Fibroblast of the conjunctiva (primary cell): Measurements from ENCODE around the gene RPE.

ENCODE experiments used
- DNase-seq: peaks from one replicate; pipeline ENCODE4 v3.0.0-alpha.2; 2010; ENCODE audit warnings: low read depth

The RPE gene

DNA sequence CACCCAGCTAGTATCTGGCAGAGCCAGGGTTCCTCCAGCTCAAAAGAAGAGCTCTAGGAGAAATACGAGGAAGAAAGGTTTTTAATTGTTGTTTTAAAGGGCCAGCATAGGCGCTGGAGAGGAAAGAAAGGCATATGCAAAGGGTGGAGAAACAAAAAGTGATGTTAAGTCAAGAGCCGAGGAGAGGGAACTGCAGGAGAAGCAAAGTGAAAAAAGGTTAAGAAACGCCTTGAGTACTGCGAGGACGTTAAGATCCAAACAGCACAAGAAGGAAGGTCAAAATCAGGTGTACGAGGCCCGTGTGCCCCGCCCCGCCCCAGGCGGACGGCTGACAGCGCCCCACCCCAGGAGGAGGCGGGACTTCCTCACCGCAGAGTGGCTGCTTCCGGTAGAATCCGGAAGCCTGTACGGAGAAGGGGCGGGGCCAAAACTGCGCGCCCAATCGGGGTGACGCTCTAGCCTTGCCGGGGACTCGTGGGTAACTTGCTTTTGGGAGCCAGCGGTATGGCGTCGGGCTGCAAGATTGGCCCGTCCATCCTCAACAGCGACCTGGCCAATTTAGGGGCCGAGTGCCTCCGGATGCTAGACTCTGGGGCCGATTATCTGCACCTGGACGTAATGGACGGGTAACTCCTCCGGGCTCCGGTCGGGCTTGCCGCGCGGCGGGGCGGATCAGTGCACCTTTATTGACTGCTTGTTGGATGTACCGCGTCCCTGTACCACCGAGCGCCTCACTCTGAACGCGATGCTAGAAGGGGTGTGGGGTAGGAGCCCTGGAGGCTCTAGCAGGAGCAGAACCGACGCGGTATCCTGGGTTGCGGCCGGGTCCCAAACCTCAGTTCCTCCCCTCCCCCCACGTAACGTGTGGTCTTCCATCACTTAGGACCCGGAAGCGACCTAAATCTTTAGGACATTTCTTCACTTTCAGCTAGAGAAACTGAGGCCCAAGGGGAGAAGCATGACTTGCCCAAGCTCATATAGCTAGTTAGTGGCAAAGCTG lies at the start of gene RPE:
Gene RPE (plus strand): TSS at position 481 of the 1,000 bp plus-strand sequence. CDS start 24 bp downstream, at position 505.
- peak; percentile 87 for DNase-seq

GRCh38 chr2:209956271-209956670 lies 46.2 kb upstream of the RPE start:
- no peak for DNase-seq

GRCh38 chr2:209958016-209958415 lies 44.4 kb upstream of the RPE start:
- no peak for DNase-seq

DNA sequence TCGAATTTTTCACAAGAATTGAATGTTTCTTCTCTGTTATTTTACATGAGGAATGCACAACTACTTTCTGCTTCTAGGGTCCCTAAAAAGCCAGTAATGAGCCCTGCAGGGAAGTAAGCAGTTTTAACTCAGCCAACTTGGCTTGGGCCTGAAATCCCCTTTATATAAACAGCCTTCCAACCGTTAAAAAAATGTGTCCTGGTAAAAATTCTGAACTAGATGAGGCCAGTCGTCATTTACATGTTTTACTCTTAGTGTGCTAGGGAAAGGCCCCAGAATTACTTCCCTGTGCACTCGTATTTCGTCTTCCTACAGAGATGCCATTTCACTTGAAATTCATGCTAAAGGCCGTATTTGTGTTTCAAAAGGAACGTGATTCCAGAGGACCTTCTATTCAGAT lies 42.4 kb upstream of the RPE start:
- DNase-seq = no peak

DNA sequence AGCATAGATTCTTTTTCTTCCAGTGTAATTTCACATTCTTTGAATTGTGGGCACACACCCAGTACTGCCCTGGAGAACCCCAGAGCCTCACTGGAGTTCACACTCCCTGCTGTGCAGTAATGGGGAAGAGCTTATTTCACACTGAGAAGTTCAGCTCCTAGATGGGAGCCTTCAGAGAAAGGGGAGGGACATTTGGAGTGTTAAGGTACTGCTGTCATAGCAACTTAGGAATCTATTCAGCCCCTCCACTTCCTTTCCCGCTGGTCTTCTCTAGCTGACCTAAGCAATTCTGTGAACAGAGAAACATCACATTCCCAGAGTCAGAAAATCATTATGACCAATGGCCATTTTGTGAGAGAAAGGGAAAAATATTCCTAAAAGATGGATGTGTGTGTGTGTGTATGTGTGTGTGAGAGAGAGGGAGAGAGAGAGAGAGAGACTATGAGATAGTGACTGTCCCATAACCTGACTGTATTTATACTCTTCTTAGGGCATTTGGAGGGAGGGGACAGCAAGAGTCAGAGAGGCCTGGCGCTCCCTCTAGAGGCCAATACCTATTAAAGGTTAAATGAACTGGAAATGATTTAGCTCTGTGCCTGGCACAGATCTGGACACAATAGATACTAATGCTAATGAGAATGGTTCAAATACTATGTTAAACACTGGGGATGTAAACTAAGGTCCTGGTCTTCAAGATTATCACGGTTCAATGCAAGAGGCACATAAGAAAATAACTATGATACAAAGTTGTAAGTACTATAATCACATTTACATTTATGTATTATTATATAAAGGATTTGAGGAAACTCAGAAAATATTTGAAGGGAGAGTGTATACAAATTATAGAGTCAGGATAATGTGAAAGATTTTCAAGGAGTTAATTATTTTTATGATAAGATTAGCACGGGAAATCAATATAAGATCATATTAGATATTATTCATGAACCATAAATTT lies 41.5 kb upstream of the RPE start:
- DNase-seq = peak; percentile 28

DNA sequence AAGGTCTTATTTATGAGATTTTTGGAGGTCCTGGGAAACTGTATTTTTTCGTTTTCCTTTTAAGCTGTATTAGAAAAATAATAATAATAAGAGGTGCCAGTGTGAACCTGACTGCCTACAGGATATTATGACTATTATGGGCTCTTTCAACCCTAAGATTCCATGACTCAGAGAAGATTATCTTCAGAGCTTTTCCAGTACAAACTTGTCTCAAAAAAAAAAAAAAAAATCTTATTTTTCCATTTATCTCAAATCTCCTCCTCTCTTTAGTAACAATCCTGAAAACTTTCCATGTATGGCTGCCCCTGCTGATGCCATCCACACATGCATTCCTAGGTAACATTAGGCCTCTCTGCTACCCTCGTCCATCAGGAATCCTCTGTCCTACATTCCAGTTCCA lies 36.7 kb upstream of the RPE start:
- no peak for DNase-seq

GRCh38 chr2:209969692-209970091 lies 32.7 kb upstream of the RPE start:
- no peak for DNase-seq

DNA sequence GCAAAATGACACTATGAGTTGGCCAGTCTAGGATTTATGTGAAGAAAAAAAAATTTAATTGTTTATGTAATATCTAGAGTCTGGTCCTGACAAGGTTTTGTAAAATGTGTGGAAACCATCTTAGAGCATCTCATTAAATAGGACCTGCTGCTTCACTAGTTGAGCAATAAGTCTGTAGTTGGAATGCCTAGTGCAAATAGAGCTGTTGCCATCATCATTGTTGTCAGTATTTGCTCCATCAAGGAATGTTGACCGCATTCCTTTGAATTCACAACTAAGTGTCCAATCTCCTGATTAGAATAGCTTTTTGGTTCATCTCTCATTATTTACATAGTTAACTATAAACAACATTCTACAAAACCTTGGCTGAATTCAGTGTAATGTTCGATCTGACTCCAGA lies 32.2 kb upstream of the RPE start:
- no peak for DNase-seq

DNA sequence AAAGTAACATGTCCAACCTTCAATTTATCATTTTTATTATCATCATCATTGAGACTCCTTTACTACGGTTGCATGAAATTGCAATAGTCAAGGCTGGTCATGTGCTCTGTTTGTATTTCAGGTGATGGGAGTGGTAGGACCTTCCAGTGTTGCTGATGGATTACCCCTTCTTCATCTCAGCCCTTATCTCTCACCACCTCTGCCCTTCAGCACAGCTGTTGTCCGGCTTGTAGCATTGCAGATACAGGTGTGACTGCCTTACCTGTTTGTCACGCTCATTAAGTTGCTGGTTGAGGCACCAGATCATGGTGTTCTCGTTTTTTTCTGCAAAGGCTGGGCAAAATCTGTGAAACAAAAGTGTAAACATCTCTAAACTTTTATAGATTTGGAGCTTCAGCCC lies 31.7 kb upstream of the RPE start:
- no peak for DNase-seq

- no peak for DNase-seq
These were observed 29.1 kb upstream of the RPE start for GRCh38 chr2:209973328-209973727.

GRCh38 chr2:209974576-209974975 lies 27.9 kb upstream of the RPE start:
- no peak for DNase-seq

DNA sequence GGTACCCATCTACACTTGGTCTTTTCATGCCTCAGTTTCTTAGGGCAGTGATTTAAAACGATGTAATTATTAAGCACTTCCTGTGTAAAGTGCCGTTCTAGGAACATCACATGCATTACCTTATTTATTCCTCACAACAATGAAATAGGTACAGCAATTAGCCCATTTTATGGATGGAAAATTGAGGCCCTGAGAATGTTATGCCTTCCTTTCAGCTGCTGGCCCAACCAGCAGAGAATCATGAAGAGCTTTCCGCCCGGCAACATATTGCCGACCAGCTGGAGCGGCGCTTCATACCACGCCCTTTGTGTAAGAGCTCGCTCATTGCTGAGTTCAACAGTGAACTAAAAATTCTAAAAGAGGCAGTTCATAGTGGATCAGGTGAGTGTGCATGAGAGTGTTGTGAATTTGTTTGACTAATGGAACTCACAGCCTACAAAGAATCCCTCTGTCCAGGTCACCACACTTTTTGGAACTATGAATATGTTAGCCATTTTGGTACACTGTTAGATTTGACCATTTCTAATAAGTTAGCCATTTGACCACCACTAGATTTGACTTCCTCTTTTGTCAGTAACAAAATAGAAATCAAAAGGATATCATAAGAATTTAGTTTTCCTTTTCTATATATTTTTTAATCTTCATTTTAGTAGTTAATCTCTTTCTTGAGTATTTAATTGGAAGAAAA lies 25.6 kb upstream of the RPE start:
- DNase-seq = no peak

- peak; percentile 20 for DNase-seq
These were observed 24.8 kb upstream of the RPE start for GRCh38 chr2:209977386-209978239.

DNA sequence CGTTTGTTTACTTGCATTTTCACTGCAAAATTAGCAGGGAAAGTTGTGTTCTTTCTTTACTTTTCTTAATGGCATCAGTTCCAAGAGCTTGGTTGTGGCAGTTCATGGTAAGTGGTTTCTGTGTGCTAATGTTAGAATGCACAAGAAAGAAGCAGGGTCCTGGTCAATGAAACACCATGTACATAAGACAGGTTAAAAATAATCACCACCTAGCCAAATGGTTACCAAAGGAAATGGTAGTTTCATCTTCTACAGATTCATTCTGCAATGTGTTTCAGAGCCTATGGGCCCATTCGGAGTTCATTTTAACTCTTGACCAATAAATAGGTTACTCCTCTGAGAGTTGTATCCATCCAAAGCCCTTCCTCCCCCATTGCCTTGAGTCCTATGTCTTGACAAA lies 18.1 kb upstream of the RPE start:
- no peak for DNase-seq

GRCh38 chr2:209985874-209986273 lies 16.6 kb upstream of the RPE start:
- no peak for DNase-seq

DNA sequence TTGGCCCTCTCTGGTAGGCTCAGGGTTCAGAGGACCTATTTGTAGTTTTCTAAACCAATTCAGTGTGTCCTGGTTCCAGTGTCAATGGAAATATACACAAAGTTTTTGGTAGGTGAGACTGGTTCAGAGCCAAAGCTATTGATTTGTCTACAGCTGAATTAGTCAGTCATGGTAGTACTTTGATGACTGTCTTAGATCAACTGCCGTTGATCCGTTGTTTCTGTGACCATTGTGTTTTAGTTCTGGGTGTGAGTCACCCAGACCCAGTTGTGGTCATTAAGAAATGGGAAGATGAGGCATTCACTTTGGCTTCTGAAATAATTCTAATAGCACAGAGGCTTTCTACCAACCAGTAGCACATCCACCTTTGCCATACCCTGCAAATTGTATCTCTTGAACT lies 16.0 kb upstream of the RPE start:
- no peak for DNase-seq

DNA sequence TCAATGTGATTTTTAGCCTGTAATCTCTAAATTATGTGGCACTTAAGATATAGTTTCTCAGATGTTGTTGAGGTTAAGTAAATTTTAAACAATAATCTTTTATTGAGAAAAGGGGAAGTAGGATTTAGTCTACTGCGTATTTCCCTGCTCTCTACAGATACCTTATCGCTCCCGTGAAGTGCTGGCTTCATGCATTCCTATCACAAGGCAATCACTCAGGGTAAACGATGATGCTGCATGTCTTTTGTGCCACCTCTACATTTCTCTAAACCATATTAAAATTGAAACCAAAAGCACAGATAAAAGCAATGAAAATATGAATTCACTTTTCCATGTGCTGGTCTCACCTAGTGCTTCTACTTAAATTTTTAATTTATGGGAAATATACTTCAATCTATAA lies 14.4 kb upstream of the RPE start:
- no peak for DNase-seq

DNA sequence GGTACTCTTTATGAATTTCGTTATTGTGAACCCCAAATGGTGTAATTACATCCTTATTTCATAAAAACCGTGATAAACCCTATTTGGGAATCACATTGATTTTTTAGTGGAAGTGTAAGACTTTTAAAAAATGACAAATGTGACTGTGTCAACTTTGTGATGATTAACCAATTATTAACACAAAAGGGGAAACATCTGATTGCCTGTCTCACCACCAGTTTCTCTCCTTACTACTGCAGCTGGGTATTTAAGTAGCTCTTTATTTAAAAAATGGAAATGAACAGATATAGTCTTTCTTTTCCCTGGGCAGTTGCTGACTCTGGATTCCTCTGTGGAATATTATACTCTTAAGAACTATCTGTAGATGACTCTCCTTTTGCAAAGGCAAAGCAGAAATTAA lies 11.6 kb upstream of the RPE start:
- DNase-seq = no peak

DNA sequence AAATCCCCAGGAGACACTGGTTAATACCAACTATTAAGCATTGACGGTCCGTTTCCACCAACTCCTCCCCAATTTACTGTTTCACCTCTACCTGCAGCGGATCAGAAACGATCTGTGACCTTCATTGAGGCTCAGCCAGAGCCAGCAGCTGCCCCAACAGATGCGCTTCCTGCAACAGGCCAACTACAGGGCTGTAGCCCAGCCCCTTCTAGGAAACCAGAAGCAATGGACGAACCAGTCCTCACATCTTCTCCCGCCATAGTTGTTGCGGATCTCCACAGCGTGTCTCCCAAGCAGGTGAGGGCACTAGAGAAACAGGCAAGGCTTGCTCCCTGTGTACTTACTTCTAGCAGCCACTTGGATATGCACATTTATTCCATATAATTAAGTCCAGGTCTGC lies 8.5 kb upstream of the RPE start:
- DNase-seq = no peak

- DNase-seq = no peak
These were observed 3.8 kb upstream of the RPE start for GRCh38 chr2:209998596-209998995.
